GM23338 (cell line): ENCODE results near the gene ATP9B. TPM values are rescaled to one million over a fixed set of nuclear protein-coding genes. Genes with fewer than 3 reads are reported as not detected.
"Not testable (repeated sequence)": the region's sequence is repeated elsewhere in the genome, so short reads cannot be mapped to it uniquely, and the experiment has no call there.

Source experiments
- ATAC-seq: fragments of 200-7000 bp; cut with Tn5 transposase; 3 replicates; pipeline ENCODE4 v1.9.1; 2020
- DNase-seq: peaks from one replicate; pipeline ENCODE4 v3.0.0-alpha.2; 2015; ENCODE audit warnings: low spot score
- H2AFZ ChIP-seq: fragments of 200-600 bp; sonication (generic); 2 replicates; pipeline ENCODE4 v1.8.0; 2016; ENCODE audit warnings: antibody characterized with exemption, mild to moderate bottlenecking, moderate library complexity
- H3F3A ChIP-seq: fragments of 200-600 bp; sonication (generic); replicated peaks from 2 replicates; pipeline ENCODE4 v1.8.0; 2017; ENCODE audit warnings: antibody characterized with exemption, mixed run types, low read depth
- H3K27ac ChIP-seq: fragments of 200-600 bp; sonication (generic); 2 replicates; pipeline ENCODE4 v1.6.1; 2016; ENCODE audit warnings: low read depth
- H3K27me3 ChIP-seq: fragments of 200-600 bp; sonication (generic); 2 replicates; pipeline ENCODE4 v1.8.0; 2016; ENCODE audit warnings: mild to moderate bottlenecking, mixed run types, moderate library complexity; ENCODE audit not compliant: insufficient read depth
- H3K36me3 ChIP-seq: fragments of 200-600 bp; sonication (generic); 2 replicates; pipeline ENCODE4 v1.8.0; 2016; ENCODE audit warnings: mild to moderate bottlenecking; ENCODE audit not compliant: insufficient read depth
- H3K4me1 ChIP-seq: fragments of 200-600 bp; sonication (generic); 2 replicates; pipeline ENCODE4 v1.8.0; 2016; ENCODE audit warnings: mild to moderate bottlenecking, moderate library complexity; ENCODE audit not compliant: insufficient read depth
- H3K4me2 ChIP-seq: fragments of 200-600 bp; sonication (generic); 2 replicates; pipeline ENCODE4 v1.7.1; 2017; ENCODE audit warnings: mixed run types
- H3K4me3 ChIP-seq: fragments of 200-600 bp; sonication (generic); 2 replicates; pipeline ENCODE4 v1.6.1; 2016; ENCODE audit warnings: mixed run types
- H3K79me2 ChIP-seq: fragments of 200-600 bp; sonication (generic); replicated peaks from 2 replicates; pipeline ENCODE4 v1.8.0; 2017; ENCODE audit warnings: mild to moderate bottlenecking; ENCODE audit not compliant: insufficient read depth
- H3K9me2 ChIP-seq: fragments of 200-600 bp; sonication (generic); 2 replicates; pipeline ENCODE4 v1.8.0; 2017; ENCODE audit not compliant: insufficient read depth
- H4K20me1 ChIP-seq: fragments of 200-600 bp; sonication (generic); replicated peaks from 2 replicates; pipeline ENCODE4 v1.8.0; 2017; ENCODE audit warnings: mild to moderate bottlenecking; ENCODE audit not compliant: insufficient read depth
- H3K27ac Mint-ChIP-seq: 2 replicates; pipeline ENCODE4 v1.8.0; 2020; ENCODE audit warnings: inconsistent platforms, mild to moderate bottlenecking, moderate library complexity, mixed read lengths
- H3K27me3 Mint-ChIP-seq: 3 replicates; pipeline ENCODE4 v1.8.0; 2022; ENCODE audit warnings: low read depth, mild to moderate bottlenecking, moderate library complexity, mixed read lengths, inconsistent platforms; ENCODE audit not compliant: insufficient read depth, poor library complexity
- H3K36me3 Mint-ChIP-seq: 3 replicates; pipeline ENCODE4 v1.8.0; 2021; ENCODE audit warnings: low read depth, mild to moderate bottlenecking, inconsistent platforms, moderate library complexity, mixed read lengths
- H3K4me1 Mint-ChIP-seq: 3 replicates; pipeline ENCODE4 v1.8.0; 2020; ENCODE audit warnings: mild to moderate bottlenecking, inconsistent platforms, mixed read lengths
- H3K4me3 Mint-ChIP-seq: 3 replicates; pipeline ENCODE4 v1.8.0; 2021; ENCODE audit warnings: moderate library complexity, mild to moderate bottlenecking, inconsistent platforms, mixed read lengths
- H3K9me3 Mint-ChIP-seq: 3 replicates; pipeline ENCODE4 v1.8.0; 2020; ENCODE audit warnings: moderate library complexity, mild to moderate bottlenecking, inconsistent platforms, mixed read lengths
- CREB1 ChIP-seq: fragments of 250-450 bp; sonication (Bioruptor Pico); IDR thresholded peaks from 2 replicates; pipeline ENCODE4 v1.5.0; 2020; ENCODE audit warnings: low read depth, mild to moderate bottlenecking, moderate library complexity
- CTCF ChIP-seq, 2 experiments: fragments of 200-600 bp in 1 of 2; sonication (generic) in 1 of 2; conservative IDR thresholded peaks; 2 replicates each; pipeline versions ENCODE4 v1.5.1 to v1.6.1; 2016 to 2017; ENCODE audit warnings: antibody characterized with exemption in 2 of 2, low read depth in 2 of 2, mild to moderate bottlenecking in 2 of 2, moderate library complexity in 1 of 2
- ETS1 ChIP-seq: IDR thresholded peaks from 2 replicates; pipeline ENCODE4 v1.6.1; 2016; ENCODE audit warnings: antibody characterized with exemption
- JUNB ChIP-seq: IDR thresholded peaks from one replicate; pipeline ENCODE4 v1.6.1; 2016; ENCODE audit warnings: antibody characterized with exemption; ENCODE audit not compliant: unreplicated experiment
- REST ChIP-seq: IDR thresholded peaks from one replicate; pipeline ENCODE4 v1.6.1; 2018; ENCODE audit warnings: antibody characterized with exemption; ENCODE audit not compliant: unreplicated experiment
- ZNF114 ChIP-seq: fragments of 250-450 bp; sonication (Bioruptor Pico); IDR thresholded peaks from 2 replicates; pipeline ENCODE4 v1.5.0; 2020; ENCODE audit warnings: mild to moderate bottlenecking, moderate library complexity
- polyA plus RNA-seq: library from polyadenylated mRNA; unstranded; fragments of >200 nt; fragmentation: Nextera tagmentation; extraction: Ambion mirVana; gene quantifications from 2 replicates; pipeline ENCODE4 v1.2.1, GENCODE V29; 2016
- total RNA-seq: library from RNA; depleted of rRNA; stranded (reverse); fragments of >200 nt; shearing (Covaris generic); gene quantifications from 2 replicates; pipeline ENCODE4 v1.2.3, GENCODE V29; 2014

Gene ATP9B
- total and polyA plus RNA-seq, 2 experiments from 2014 or later: 14.2 to 25.6 TPM

- Histone ChIP-seq H3K4me1 (no peaks in the 10 kb centered on the region), H2AFZ (no peak overlapping the region), H3F3A (no peaks in the 10 kb centered on the region), H3K27ac (no peak overlapping the region), H4K20me1 (no peaks in the 10 kb centered on the region), H3K4me3 (no peak overlapping the region), H3K36me3 (no peaks in the 10 kb centered on the region), H3K4me2 (no peak overlapping the region), H3K27me3 (no peaks in the 10 kb centered on the region), H3K9me2 (no peaks in the 10 kb centered on the region), H3K79me2 (no peaks in the 10 kb centered on the region)
- peaks cover 29% of the 10 kb centered on the region for H3K36me3 Mint-ChIP-seq
- no peaks in the 10 kb centered on the region for H3K9me3 Mint-ChIP-seq
- H3K27me3 Mint-ChIP-seq: peaks cover 3% of the 10 kb centered on the region
- H3K27ac Mint-ChIP-seq: no peak overlapping the region
- H3K4me1 Mint-ChIP-seq: peaks cover 10% of the 10 kb centered on the region
- ATAC-seq (peak; percentile 69), DNase-seq (no peak)
- no peak overlapping the region for H3K4me3 Mint-ChIP-seq
- TF ChIP-seq CREB1 (CRISPR knock-in tag): no peak
- TF ChIP-seq JUNB: no peak
- no peak for TF ChIP-seq ETS1
- TF ChIP-seq REST: no peak
- TF ChIP-seq ZNF114 (CRISPR knock-in tag): no peak
- no peak for TF ChIP-seq CTCF (conservative IDR thresholded peaks at IDR 0.05; ENCODE audit: low read depth in 2 of 2)
These were observed 100.9 kb downstream of the ATP9B start for GRCh38 chr18:79169958-79170555.

- H3K9me3 Mint-ChIP-seq, H3K4me3 ChIP-seq, H3K9me2 ChIP-seq, H3K27ac ChIP-seq, H2AFZ ChIP-seq, DNase-seq, H3K79me2 ChIP-seq, ATAC-seq, H3K27me3 ChIP-seq, H3K4me3 Mint-ChIP-seq, H3K36me3 ChIP-seq, H3K27me3 Mint-ChIP-seq, H4K20me1 ChIP-seq, H3K27ac Mint-ChIP-seq, H3F3A ChIP-seq, H3K4me1 ChIP-seq, H3K4me2 ChIP-seq: not testable (repeated sequence)
- Mint-ChIP-seq H3K36me3 (peaks cover 15% of the 10 kb centered on the region), H3K4me1 (peaks cover 10% of the 10 kb centered on the region)
These were observed 103.1 kb downstream of the ATP9B start for GRCh38 chr18:79172331-79172730.
